H9 (cell line): ENCODE measurements around the gene DEPP1. TPM values are rescaled to one million over a fixed set of nuclear protein-coding genes. Genes with fewer than 3 reads are reported as not detected.
"Not testable (repeated sequence)": the region's sequence is repeated elsewhere in the genome, so short reads cannot be mapped to it uniquely, and the experiment has no call there.

Experiments used
- DNase-seq: peaks from one replicate; pipeline ENCODE4 v3.0.0-alpha.2; 2017
- H2AFZ ChIP-seq: one replicate; pipeline ENCODE4 v1.6.1; 2013; ENCODE audit warnings: mild to moderate bottlenecking, low read length, control low read depth, moderate library complexity
- H2AK5ac ChIP-seq: 2 replicates; pipeline ENCODE4 v1.6.1; 2013; ENCODE audit warnings: low read length, control low read depth, mixed read lengths; ENCODE audit not compliant: insufficient read length
- H2BK120ac ChIP-seq: one replicate; pipeline ENCODE4 v1.6.1; 2013; ENCODE audit warnings: low read depth, mild to moderate bottlenecking, low read length, control low read depth, inconsistent platforms; ENCODE audit not compliant: poor library complexity, severe bottlenecking
- H2BK12ac ChIP-seq: 2 replicates; pipeline ENCODE4 v1.6.1; 2013; ENCODE audit warnings: low read length, control low read depth, mixed read lengths, low read depth; ENCODE audit not compliant: insufficient read length
- H2BK15ac ChIP-seq: 2 replicates; pipeline ENCODE4 v1.6.1; 2013; ENCODE audit warnings: low read depth, low read length, control low read depth
- H2BK20ac ChIP-seq: one replicate; pipeline ENCODE4 v1.6.1; 2013; ENCODE audit warnings: low read depth, mild to moderate bottlenecking, low read length, control low read depth, inconsistent platforms; ENCODE audit not compliant: poor library complexity, severe bottlenecking
- H2BK5ac ChIP-seq: 2 replicates; pipeline ENCODE4 v1.6.1; 2013; ENCODE audit warnings: low read length, control low read depth, mixed read lengths; ENCODE audit not compliant: insufficient read length
- H3K14ac ChIP-seq: 2 replicates; pipeline ENCODE4 v1.6.1; 2013; ENCODE audit warnings: low read length, control low read depth; ENCODE audit not compliant: insufficient read depth
- H3K18ac ChIP-seq: 2 replicates; pipeline ENCODE4 v1.6.1; 2013; ENCODE audit warnings: low read depth, mild to moderate bottlenecking, mixed read lengths, low read length, control low read depth; ENCODE audit not compliant: insufficient read length
- H3K23ac ChIP-seq: 2 replicates; pipeline ENCODE4 v1.6.1; 2013; ENCODE audit warnings: low read length, control low read depth, mixed read lengths, low read depth; ENCODE audit not compliant: insufficient read length
- H3K23me2 ChIP-seq: 2 replicates; pipeline ENCODE4 v1.6.1; 2013; ENCODE audit warnings: low read depth, mild to moderate bottlenecking, mixed read lengths, low read length, control low read depth; ENCODE audit not compliant: insufficient read length, poor library complexity, severe bottlenecking
- H3K27ac ChIP-seq: 2 replicates; pipeline ENCODE4 v1.5.1; 2013; ENCODE audit warnings: low read length, control low read depth, mixed read lengths, low read depth; ENCODE audit not compliant: insufficient read length
- H3K27me3 ChIP-seq: 2 replicates; pipeline ENCODE4 v1.6.1; 2013; ENCODE audit warnings: low read length, control low read depth, inconsistent platforms; ENCODE audit not compliant: insufficient read depth
- H3K4ac ChIP-seq: 2 replicates; pipeline ENCODE4 v1.6.1; 2013; ENCODE audit warnings: low read depth, mild to moderate bottlenecking, control low read depth, inconsistent platforms, low read length, moderate library complexity
- H3K4me1 ChIP-seq: 2 replicates; pipeline ENCODE4 v1.6.1; 2013; ENCODE audit warnings: low read length, control low read depth, inconsistent platforms; ENCODE audit not compliant: insufficient read depth
- H3K4me2 ChIP-seq: 2 replicates; pipeline ENCODE4 v1.6.1; 2013; ENCODE audit warnings: low read length, control low read depth, mixed read lengths; ENCODE audit not compliant: insufficient read length, insufficient read depth
- H3K56ac ChIP-seq: 2 replicates; pipeline ENCODE4 v1.6.1; 2013; ENCODE audit warnings: low read depth, mild to moderate bottlenecking, mixed read lengths, low read length, control low read depth; ENCODE audit not compliant: insufficient read length
- H3K79me1 ChIP-seq: 2 replicates; pipeline ENCODE4 v1.6.1; 2013; ENCODE audit warnings: low read depth, mild to moderate bottlenecking, moderate library complexity, low read length, control low read depth, inconsistent platforms; ENCODE audit not compliant: insufficient read depth, poor library complexity, severe bottlenecking
- H3K79me2 ChIP-seq: 2 replicates; pipeline ENCODE4 v1.6.1; 2013; ENCODE audit warnings: low read length, control low read depth, inconsistent platforms; ENCODE audit not compliant: insufficient read depth
- H3K9ac ChIP-seq: 2 replicates; pipeline ENCODE4 v1.6.1; 2013; ENCODE audit warnings: low read length, control low read depth, mixed read lengths; ENCODE audit not compliant: insufficient read length; ENCODE audit errors: extremely low read depth
- H3K9me3 ChIP-seq: one replicate; pipeline ENCODE4 v1.6.1; 2013; ENCODE audit warnings: low read depth, low read length, inconsistent platforms; ENCODE audit not compliant: control insufficient read depth
- H3T11ph ChIP-seq: one replicate; pipeline ENCODE4 v1.6.1; 2013; ENCODE audit warnings: mild to moderate bottlenecking, low read length, control low read depth, inconsistent platforms
- H4K20me1 ChIP-seq: one replicate; pipeline ENCODE4 v1.6.1; 2013; ENCODE audit not compliant: control insufficient read depth, insufficient read length, insufficient read depth
- H4K5ac ChIP-seq: 2 replicates; pipeline ENCODE4 v1.6.1; 2013; ENCODE audit warnings: low read depth, mild to moderate bottlenecking, mixed read lengths, low read length, control low read depth; ENCODE audit not compliant: insufficient read length
- H4K8ac ChIP-seq: replicated peaks from 2 replicates; pipeline ENCODE4 v1.6.1; 2013; ENCODE audit warnings: low read length, control low read depth, mixed read lengths, low read depth; ENCODE audit not compliant: insufficient read length
- H4K91ac ChIP-seq: 2 replicates; pipeline ENCODE4 v1.6.1; 2013; ENCODE audit warnings: low read depth, mild to moderate bottlenecking, moderate library complexity, mixed read lengths, low read length, control low read depth; ENCODE audit not compliant: insufficient read length
- H3K27ac Mint-ChIP-seq, 3 experiments: 2 replicates in 2 of 3; 3 replicates in 1 of 3; pipeline ENCODE4 v1.8.0; 2020 to 2021; ENCODE audit warnings: mixed read lengths in 3 of 3, mild to moderate bottlenecking in 1 of 3, moderate library complexity in 1 of 3
- H3K27me3 Mint-ChIP-seq: 2 replicates; pipeline ENCODE4 v1.8.0; 2021; ENCODE audit warnings: low read depth, mild to moderate bottlenecking, moderate library complexity, mixed read lengths
- H3K36me3 Mint-ChIP-seq, 3 experiments: 2 replicates in 2 of 3; 3 replicates in 1 of 3; pipeline ENCODE4 v1.8.0; 2020 to 2021; ENCODE audit warnings: low read depth in 3 of 3, mixed read lengths in 3 of 3; ENCODE audit not compliant: insufficient read depth in 1 of 3
- H3K4me1 Mint-ChIP-seq, 2 experiments: 2 replicates each; pipeline ENCODE4 v1.8.0; 2020; ENCODE audit warnings: mixed read lengths in 2 of 2
- H3K4me3 Mint-ChIP-seq, 2 experiments: 2 replicates in 1 of 2; 3 replicates in 1 of 2; pipeline ENCODE4 v1.8.0; 2020 to 2021; ENCODE audit warnings: mild to moderate bottlenecking in 2 of 2, mixed read lengths in 2 of 2, moderate library complexity in 1 of 2
- H3K9me3 Mint-ChIP-seq, 2 experiments: 2 replicates in 1 of 2; 3 replicates in 1 of 2; pipeline ENCODE4 v1.8.0; 2020; ENCODE audit warnings: mild to moderate bottlenecking in 2 of 2, mixed read lengths in 2 of 2, moderate library complexity in 1 of 2
- WGBS: extraction: QIAGEN DNeasy Blood & Tissue Kit; methylation state at CpG from one replicate; pipeline ENCODE4 v1.1.7; 2013; ENCODE audit warnings: missing lambda C conversion rate, low lambda C conversion rate, mixed read lengths; ENCODE audit not compliant: insufficient read length; ENCODE audit errors: extremely low coverage; 5-methylcytosine and 5-hydroxymethylcytosine counted together
- total RNA-seq: library from RNA; stranded (reverse); gene quantifications from 2 replicates; pipeline ENCODE4 v1.2.1, GENCODE V29; 2021
- TF ChIP-seq, protein P1 (sequence below): fragments of 200-600 bp; sonication (generic); conservative IDR thresholded peaks from 3 replicates; pipeline ENCODE4 v1.8.0; 2021; ENCODE audit warnings: antibody characterized with exemption, mild to moderate bottlenecking

DEPP1 gene
- total RNA-seq, 1 experiment from 2014 or later: 2.4 TPM

DNA sequence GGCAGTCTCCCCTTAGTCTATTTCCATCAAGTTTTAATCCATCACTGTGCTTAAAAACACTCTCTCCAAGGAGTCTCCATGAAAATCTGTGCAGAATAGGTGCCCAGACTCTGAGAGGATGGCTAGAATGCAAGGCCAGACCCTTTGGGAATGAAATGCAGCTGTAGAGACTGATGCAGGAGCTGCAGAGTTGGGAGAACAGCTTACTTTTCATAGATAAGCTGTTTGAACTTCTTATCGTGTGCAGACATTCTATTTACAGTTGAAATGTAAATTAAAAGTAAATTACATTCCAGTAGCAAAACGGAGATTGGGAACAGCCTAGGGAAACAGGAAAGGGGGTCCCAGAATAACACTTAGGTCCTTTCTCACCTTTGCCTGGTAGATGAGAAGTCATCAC lies 37.0 kb upstream of the DEPP1 start:
- no peak overlapping the region for H3K14ac ChIP-seq
- H3K56ac ChIP-seq: no peak overlapping the region
- H3K4me1 ChIP-seq: no peaks in the 10 kb centered on the region
- no peak overlapping the region for H3K9ac ChIP-seq
- no peak overlapping the region for H2BK15ac ChIP-seq
- Mint-ChIP-seq H3K4me1 (no peaks in the 10 kb centered on the region), H3K9me3 (peaks cover 17 to 19% of the 10 kb centered on the region in 2 experiments), H3K27me3 (no peaks in the 10 kb centered on the region; the same call in 1 of the 2 replicates), H3K27ac (no peak overlapping the region), H3K36me3 (peaks cover 7 to 11% (median 7%) of the 10 kb centered on the region in 3 experiments; a peak in 6 of 7 replicates), H3K4me3 (no peak overlapping the region)
- no peak overlapping the region for H2BK5ac ChIP-seq
- H3K27ac ChIP-seq: no peak overlapping the region
- no peak for DNase-seq
- H3K27me3 ChIP-seq: no peaks in the 10 kb centered on the region
- H4K5ac ChIP-seq: no peak overlapping the region
- H4K91ac ChIP-seq: no peak overlapping the region
- no peak overlapping the region for H3K23ac ChIP-seq
- H2BK12ac ChIP-seq: no peak overlapping the region
- no peak overlapping the region for H3T11ph ChIP-seq
- H3K4ac ChIP-seq: no peak overlapping the region
- H2AK5ac ChIP-seq: no peak overlapping the region
- no peak overlapping the region for H2BK120ac ChIP-seq
- H3K79me2 ChIP-seq: no peaks in the 10 kb centered on the region
- H2BK20ac ChIP-seq: no peak overlapping the region
- H3K18ac ChIP-seq: no peak overlapping the region
- no peaks in the 10 kb centered on the region for H3K9me3 ChIP-seq
- H2AFZ ChIP-seq: no peak overlapping the region
- no CpG with 5 or more reads among the region's 2 CpGs for WGBS
- no peak overlapping the region for H4K8ac ChIP-seq
- H3K23me2 ChIP-seq: no peaks in the 10 kb centered on the region
- no peaks in the 10 kb centered on the region for H4K20me1 ChIP-seq
- TF ChIP-seq, protein P1, sequence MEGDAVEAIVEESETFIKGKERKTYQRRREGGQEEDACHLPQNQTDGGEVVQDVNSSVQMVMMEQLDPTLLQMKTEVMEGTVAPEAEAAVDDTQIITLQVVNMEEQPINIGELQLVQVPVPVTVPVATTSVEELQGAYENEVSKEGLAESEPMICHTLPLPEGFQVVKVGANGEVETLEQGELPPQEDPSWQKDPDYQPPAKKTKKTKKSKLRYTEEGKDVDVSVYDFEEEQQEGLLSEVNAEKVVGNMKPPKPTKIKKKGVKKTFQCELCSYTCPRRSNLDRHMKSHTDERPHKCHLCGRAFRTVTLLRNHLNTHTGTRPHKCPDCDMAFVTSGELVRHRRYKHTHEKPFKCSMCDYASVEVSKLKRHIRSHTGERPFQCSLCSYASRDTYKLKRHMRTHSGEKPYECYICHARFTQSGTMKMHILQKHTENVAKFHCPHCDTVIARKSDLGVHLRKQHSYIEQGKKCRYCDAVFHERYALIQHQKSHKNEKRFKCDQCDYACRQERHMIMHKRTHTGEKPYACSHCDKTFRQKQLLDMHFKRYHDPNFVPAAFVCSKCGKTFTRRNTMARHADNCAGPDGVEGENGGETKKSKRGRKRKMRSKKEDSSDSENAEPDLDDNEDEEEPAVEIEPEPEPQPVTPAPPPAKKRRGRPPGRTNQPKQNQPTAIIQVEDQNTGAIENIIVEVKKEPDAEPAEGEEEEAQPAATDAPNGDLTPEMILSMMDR: no peak
- H3K4me2 ChIP-seq: no peak overlapping the region
- no peaks in the 10 kb centered on the region for H3K79me1 ChIP-seq

DNA sequence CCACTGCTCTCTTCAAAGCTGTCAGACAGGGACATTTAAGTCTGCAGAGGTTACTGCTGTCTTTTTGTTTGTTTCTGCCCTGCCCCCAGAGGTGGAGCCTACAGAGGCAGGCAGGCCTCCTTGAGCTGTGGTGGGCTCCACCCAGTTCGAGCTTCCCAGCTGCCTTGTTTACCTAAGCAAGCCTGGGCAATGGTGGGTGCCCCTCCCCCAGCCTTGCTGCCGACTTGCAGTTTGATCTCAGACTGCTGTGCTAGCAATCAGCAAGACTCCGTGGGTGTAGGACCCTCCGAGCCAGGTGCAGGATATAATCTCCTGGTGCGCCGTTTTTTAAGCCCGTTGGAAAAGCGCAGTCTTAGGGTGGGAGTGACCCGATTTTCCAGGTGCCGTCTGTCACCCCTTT lies 35.9 kb upstream of the DEPP1 start:
- not testable (repeated sequence) for H2BK120ac ChIP-seq, H2BK15ac ChIP-seq, H3T11ph ChIP-seq, H2BK20ac ChIP-seq, H3K4me3 Mint-ChIP-seq, H2BK5ac ChIP-seq, H3K27me3 Mint-ChIP-seq, H3K23me2 ChIP-seq, H3K27ac Mint-ChIP-seq, H3K18ac ChIP-seq, H3K23ac ChIP-seq, H2BK12ac ChIP-seq, DNase-seq, H3K4me1 ChIP-seq, H4K20me1 ChIP-seq, H3K27me3 ChIP-seq, H3K9ac ChIP-seq, H3K56ac ChIP-seq, H3K27ac ChIP-seq, H2AK5ac ChIP-seq, H3K14ac ChIP-seq, H3K9me3 ChIP-seq, H4K5ac ChIP-seq, H2AFZ ChIP-seq, H4K8ac ChIP-seq, H3K79me2 ChIP-seq, H4K91ac ChIP-seq, H3K79me1 ChIP-seq, H3K4me2 ChIP-seq, H3K4me1 Mint-ChIP-seq, H3K4ac ChIP-seq
- no CpG with 5 or more reads among the region's 10 CpGs for WGBS
- H3K36me3 Mint-ChIP-seq: peaks cover 7 to 11% (median 7%) of the 10 kb centered on the region in 3 experiments; a peak in 6 of 7 replicates
- H3K9me3 Mint-ChIP-seq: peaks cover 17 to 19% of the 10 kb centered on the region in 2 experiments
